GM18909 (cell line): ENCODE data around the gene RNF2.
A peak's percentile ranks its signal among the peaks of the same experiment; 100 is the strongest.
"Not testable (repeated sequence)": the region's sequence is repeated elsewhere in the genome, so short reads cannot be mapped to it uniquely, and the experiment has no call there.

ENCODE experiments used
- ATAC-seq: cut with Tn5 transposase; IDR thresholded peaks from one replicate; pipeline ENCODE4 v1.9.1; 2021; ENCODE audit warnings: mild to moderate bottlenecking; ENCODE audit not compliant: unreplicated experiment, poor library complexity

The RNF2 gene

GRCh38 chr1:185044981-185045813, at the start of gene RNF2:
RNF2 (plus strand) TSS chr1:185045558; CDS start chr1:185087554, 41,996 bp downstream.
- ATAC-seq: peak; percentile 90

- not testable (repeated sequence) for ATAC-seq
Observed at GRCh38 chr1:184999974-185000373, 45.4 kb upstream of the RNF2 start.

- not testable (repeated sequence) for ATAC-seq
Observed at GRCh38 chr1:185001312-185001880, 44.0 kb upstream of the RNF2 start.

GRCh38 chr1:185008838-185009237, 36.5 kb upstream of the RNF2 start:
- ATAC-seq: no peak

GRCh38 chr1:185010361-185010760, 35.0 kb upstream of the RNF2 start:
- ATAC-seq: no peak

- no peak for ATAC-seq
Observed at GRCh38 chr1:185014941-185015340, 30.4 kb upstream of the RNF2 start.

GRCh38 chr1:185015631-185016030, 29.7 kb upstream of the RNF2 start:
- no peak for ATAC-seq

- no peak for ATAC-seq
Observed at GRCh38 chr1:185016880-185017279, 28.5 kb upstream of the RNF2 start.

- ATAC-seq: no peak
Observed at GRCh38 chr1:185017338-185017737, 28.0 kb upstream of the RNF2 start.

- no peak for ATAC-seq
Observed at GRCh38 chr1:185017966-185018365, 27.4 kb upstream of the RNF2 start.

- ATAC-seq: no peak
Observed at GRCh38 chr1:185027252-185027882, 18.0 kb upstream of the RNF2 start.

GRCh38 chr1:185033686-185034085, 11.7 kb upstream of the RNF2 start:
- no peak for ATAC-seq

- ATAC-seq: no peak
Observed at GRCh38 chr1:185035258-185035657, 10.1 kb upstream of the RNF2 start.

- ATAC-seq: no peak
Observed at GRCh38 chr1:185038813-185039376, 6.5 kb upstream of the RNF2 start.

GRCh38 chr1:185039726-185040407, 5.5 kb upstream of the RNF2 start:
- ATAC-seq: no peak

- ATAC-seq: no peak
Observed at GRCh38 chr1:185040408-185040735, 5.0 kb upstream of the RNF2 start.

GRCh38 chr1:185041742-185042141, 3.6 kb upstream of the RNF2 start:
- no peak for ATAC-seq

GRCh38 chr1:185042737-185043136, 2.6 kb upstream of the RNF2 start:
- no peak for ATAC-seq

- ATAC-seq: no peak
Observed at GRCh38 chr1:185044387-185044786, 971 bp upstream of the RNF2 start.

- ATAC-seq: peak; percentile 38
Observed at GRCh38 chr1:185045814-185046492, 595 bp downstream of the RNF2 start.
